Activated T-helper 2 cell treated with anti-CD3 and anti-CD28 coated beads, Interferon-gamma antibody, Interleukin-2, Interleukin-4, amounts not matched to agents 10 μg/mL and 5 μg/mL and 100 μg/mL, durations not matched to agents 14 hours and 24 hours and 36 hours (primary cell): Measurements from ENCODE around the gene OR13C8. TPM values are rescaled to one million over a fixed set of nuclear protein-coding genes. Genes with fewer than 3 reads are reported as not detected.

Source experiments
- total RNA-seq: library from RNA; stranded (reverse); gene quantifications from 2 replicates; pipeline ENCODE4 v1.2.3, GENCODE V29; 2022

OR13C8 gene
- total RNA-seq, 1 donor from 2014 or later, result not detected

Other genes with a start within 250 kb of the OR13C8 start
- gene OR13F1, start 64.9 kb upstream of the OR13C8 start, total RNA-seq, result not detected in 2 replicates
- gene OR13C4, start 42.0 kb upstream of the OR13C8 start, total RNA-seq, result not detected in 2 replicates
- gene OR13C3, start 32.3 kb upstream of the OR13C8 start, total RNA-seq, result not detected in 2 replicates
- gene OR13C5, start 30.2 kb downstream of the OR13C8 start, total RNA-seq, result not detected in 2 replicates
- gene OR13C2, start 36.5 kb downstream of the OR13C8 start, total RNA-seq, result not detected in 2 replicates
- gene OR13C9, start 49.0 kb downstream of the OR13C8 start, total RNA-seq, result not detected in 2 replicates
- gene OR13D1, start 125.3 kb downstream of the OR13C8 start, total RNA-seq, result not detected in 2 replicates
- gene NIPSNAP3A, start 178.5 kb downstream of the OR13C8 start, total RNA-seq, result 10.3 and 10.8 TPM in 2 replicates
- gene NIPSNAP3B, start 195.0 kb downstream of the OR13C8 start, total RNA-seq, result 0.50 and 0.60 TPM in 2 replicates